Upper lobe of right lung (tissue), 1 donor: Measurements from ENCODE around the gene TNNT3. TPM values are rescaled to one million over a fixed set of nuclear protein-coding genes. Genes with fewer than 3 reads are reported as not detected.

Experiments used
- ATAC-seq: fragments of 200-7000 bp; cut with Tn5 transposase; one replicate; pipeline ENCODE4 v1.9.1; 2020; ENCODE audit warnings: mild to moderate bottlenecking, moderate library complexity
- DNase-seq: peaks from one replicate; pipeline ENCODE4 v3.0.0-alpha.2; 2020
- H3K27ac ChIP-seq: fragments of 200-600 bp; one replicate; pipeline ENCODE4 v1.8.0; 2022
- H3K27me3 ChIP-seq: fragments of 200-600 bp; one replicate; pipeline ENCODE4 v1.8.0; 2022; ENCODE audit warnings: mild to moderate bottlenecking
- H3K36me3 ChIP-seq: fragments of 200-600 bp; one replicate; pipeline ENCODE4 v1.8.0; 2022
- H3K4me1 ChIP-seq: fragments of 200-600 bp; one replicate; pipeline ENCODE4 v1.8.0; 2022
- H3K4me3 ChIP-seq: fragments of 200-600 bp; one replicate; pipeline ENCODE4 v1.8.0; 2022; ENCODE audit warnings: mild to moderate bottlenecking
- H3K9me3 ChIP-seq: fragments of 200-600 bp; one replicate; pipeline ENCODE4 v1.8.0; 2022
- intact Hi-C: fragments of 100-400 bp; cut with DNase I; formaldehyde crosslinking; loops from one replicate; pipeline ENCODE4 v1.11.0; 2022
- total RNA-seq: library from RNA; stranded (reverse); fragmentation: NEBNext Ultra II Directional; extraction: Animal tissue kit (Norgen Biotek cat#: 25700); gene quantifications from one replicate; pipeline ENCODE4 v1.2.1, GENCODE V29; 2021
- TF ChIP-seq, protein P1 (sequence below): fragments of 200-600 bp; IDR thresholded peaks from one replicate; pipeline ENCODE4 v1.8.0; 2022; ENCODE audit warnings: antibody characterized with exemption
- donor health status: DM: no; HTN: yes; CAD: no; lungs with severe emphysema.

The TNNT3 gene
- total RNA-seq, 1 donor from 2014 or later, result 0.43 TPM

DNA sequence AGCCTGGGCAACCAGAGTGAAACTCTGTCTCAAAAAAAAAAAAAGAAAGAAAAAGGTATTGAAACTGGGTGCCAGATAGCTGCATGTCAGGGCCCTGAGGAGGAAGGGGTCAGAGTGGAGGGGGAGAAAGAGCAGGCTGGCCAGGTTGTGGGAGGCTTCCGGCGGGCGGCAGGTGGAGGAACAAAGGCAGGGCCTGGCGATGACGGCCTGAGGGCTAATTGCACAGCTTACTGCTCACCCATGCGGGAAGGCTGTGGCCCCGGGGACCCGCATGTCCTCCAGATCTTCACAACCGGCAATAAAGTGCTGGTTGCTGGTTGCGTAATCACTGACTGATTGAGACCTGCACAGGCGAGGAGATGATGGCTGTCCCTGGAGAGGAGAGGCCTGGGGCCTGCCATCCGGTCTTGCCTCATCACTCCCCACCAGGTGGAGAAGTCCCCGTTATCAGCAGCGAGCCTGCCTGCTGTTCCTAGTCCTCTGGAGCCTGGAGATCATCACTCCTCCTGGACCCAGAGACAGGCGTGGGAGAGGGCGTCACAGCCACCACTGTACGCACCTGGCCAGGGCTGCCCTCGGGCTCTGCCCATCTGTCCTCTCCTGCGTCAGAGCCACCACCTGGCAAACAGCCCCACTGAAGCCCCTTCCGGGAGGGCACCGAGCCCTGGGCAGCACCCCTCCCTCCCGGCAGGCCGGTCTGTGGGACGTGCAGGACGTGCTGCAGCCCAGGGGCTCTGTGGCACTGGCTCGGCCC lies 59.4 kb downstream of the TNNT3 start:
- TF ChIP-seq, protein P1, sequence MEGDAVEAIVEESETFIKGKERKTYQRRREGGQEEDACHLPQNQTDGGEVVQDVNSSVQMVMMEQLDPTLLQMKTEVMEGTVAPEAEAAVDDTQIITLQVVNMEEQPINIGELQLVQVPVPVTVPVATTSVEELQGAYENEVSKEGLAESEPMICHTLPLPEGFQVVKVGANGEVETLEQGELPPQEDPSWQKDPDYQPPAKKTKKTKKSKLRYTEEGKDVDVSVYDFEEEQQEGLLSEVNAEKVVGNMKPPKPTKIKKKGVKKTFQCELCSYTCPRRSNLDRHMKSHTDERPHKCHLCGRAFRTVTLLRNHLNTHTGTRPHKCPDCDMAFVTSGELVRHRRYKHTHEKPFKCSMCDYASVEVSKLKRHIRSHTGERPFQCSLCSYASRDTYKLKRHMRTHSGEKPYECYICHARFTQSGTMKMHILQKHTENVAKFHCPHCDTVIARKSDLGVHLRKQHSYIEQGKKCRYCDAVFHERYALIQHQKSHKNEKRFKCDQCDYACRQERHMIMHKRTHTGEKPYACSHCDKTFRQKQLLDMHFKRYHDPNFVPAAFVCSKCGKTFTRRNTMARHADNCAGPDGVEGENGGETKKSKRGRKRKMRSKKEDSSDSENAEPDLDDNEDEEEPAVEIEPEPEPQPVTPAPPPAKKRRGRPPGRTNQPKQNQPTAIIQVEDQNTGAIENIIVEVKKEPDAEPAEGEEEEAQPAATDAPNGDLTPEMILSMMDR, result no peak
- Histone ChIP-seq H3K9me3 (no peaks in the 10 kb centered on the region), H3K27me3 (no peaks in the 10 kb centered on the region), H3K4me3 (no peak overlapping the region), H3K27ac (no peak overlapping the region), H3K36me3 (no peaks in the 10 kb centered on the region), H3K4me1 (no peaks in the 10 kb centered on the region)
- DNase-seq (peak; percentile 23), ATAC-seq (no peak)
- intact Hi-C loops, result no loop called here

DNA sequence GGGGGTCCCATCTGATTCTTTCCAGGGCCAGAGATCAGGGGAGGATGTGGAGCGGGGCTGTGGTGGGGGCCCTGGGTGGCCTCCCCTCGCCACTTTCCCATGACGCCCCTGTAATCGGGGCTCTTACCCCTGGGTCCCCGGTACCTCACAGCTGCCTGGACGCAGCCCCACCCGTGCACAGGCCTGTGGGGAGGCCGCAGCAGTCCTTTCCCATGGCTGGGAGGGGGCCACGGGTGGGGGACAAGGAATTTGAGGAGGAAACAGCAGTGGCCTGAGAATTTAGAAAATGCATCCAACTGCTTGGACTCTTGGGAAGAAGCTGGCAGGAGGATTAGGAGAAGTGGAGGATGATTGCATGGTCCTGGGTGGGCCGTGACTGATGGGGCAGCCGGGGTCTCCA lies 60.1 kb downstream of the TNNT3 start:
- ATAC-seq (no peak), DNase-seq (no peak)
- no peaks in the 10 kb centered on the region for H3K4me1 ChIP-seq
- TF ChIP-seq, protein P1, result no peak
- H3K27ac ChIP-seq, result no peak overlapping the region
- no peaks in the 10 kb centered on the region for H3K27me3 ChIP-seq
- H3K36me3 ChIP-seq, result no peaks in the 10 kb centered on the region
- no peak overlapping the region for H3K4me3 ChIP-seq
- intact Hi-C loops, result no loop called here
- no peaks in the 10 kb centered on the region for H3K9me3 ChIP-seq

DNA sequence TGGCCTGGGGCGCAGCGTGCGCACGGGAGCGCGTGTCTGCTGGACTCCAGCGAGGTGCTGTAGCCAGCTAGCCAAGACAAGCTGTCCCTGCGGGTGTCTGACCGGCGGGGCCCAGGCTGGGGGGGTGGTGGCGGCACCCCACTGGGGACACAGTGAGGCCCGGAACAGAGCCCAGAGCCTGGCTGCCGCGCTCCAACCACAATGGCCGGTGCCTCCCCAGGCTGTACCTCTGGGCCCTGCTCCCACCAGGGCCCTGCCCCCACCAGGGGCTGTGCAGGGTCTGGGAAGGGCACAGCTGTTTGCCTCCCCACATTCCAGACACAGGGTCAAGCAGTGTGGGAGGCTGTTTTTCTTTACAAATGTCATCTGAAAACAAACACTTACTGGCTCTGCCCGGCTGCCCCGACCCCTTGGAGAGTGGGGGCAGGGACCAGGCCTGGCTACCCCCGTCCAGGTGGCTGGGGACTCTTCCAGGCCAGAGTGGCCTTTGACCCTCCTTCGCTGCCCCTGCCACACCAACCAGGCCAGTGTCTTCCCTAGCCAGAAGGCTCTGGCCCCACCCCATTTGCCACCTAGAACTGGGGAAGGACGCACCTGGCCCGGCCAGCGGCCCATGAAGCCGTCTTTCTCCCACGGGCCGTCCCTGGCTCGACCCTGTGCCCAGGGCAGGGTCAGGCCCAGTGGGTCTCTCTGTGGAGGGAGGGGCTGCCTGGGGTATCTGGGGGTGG lies 63.5 kb downstream of the TNNT3 start:
- Histone ChIP-seq H3K4me1 (no peaks in the 10 kb centered on the region), H3K9me3 (no peaks in the 10 kb centered on the region), H3K36me3 (no peaks in the 10 kb centered on the region), H3K4me3 (no peak overlapping the region), H3K27ac (no peak overlapping the region), H3K27me3 (no peaks in the 10 kb centered on the region)
- DNase-seq (no peak), ATAC-seq (no peak)
- TF ChIP-seq, protein P1, result no peak
- intact Hi-C loops, result no loop called here

DNA sequence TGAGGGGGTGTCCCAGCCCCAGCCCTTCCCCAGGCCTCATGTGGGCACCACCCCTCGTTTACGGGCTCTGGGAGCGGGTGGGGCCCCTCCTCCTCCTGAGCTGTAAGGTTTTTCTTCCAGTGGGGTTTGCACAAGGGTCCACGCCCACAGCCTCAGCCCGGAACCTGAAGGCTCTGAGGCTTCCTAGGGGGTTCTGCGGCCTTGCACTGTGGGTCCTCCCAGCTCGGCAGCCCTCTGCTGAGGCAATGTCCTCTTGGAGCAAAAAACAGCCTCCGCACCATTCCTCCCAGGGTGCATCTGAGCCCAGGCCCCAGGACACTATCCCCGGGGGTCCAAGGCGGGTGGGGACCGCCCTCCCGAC lies 64.1 kb downstream of the TNNT3 start:
- intact Hi-C loops, result no loop called here
- no peak for DNase-seq
- no peak for ATAC-seq
- H3K27me3 ChIP-seq, result no peaks in the 10 kb centered on the region
- H3K27ac ChIP-seq, result no peak overlapping the region
- no peaks in the 10 kb centered on the region for H3K36me3 ChIP-seq
- no peaks in the 10 kb centered on the region for H3K4me1 ChIP-seq
- no peaks in the 10 kb centered on the region for H3K9me3 ChIP-seq
- H3K4me3 ChIP-seq, result no peak overlapping the region
- TF ChIP-seq, protein P1, result no peak

DNA sequence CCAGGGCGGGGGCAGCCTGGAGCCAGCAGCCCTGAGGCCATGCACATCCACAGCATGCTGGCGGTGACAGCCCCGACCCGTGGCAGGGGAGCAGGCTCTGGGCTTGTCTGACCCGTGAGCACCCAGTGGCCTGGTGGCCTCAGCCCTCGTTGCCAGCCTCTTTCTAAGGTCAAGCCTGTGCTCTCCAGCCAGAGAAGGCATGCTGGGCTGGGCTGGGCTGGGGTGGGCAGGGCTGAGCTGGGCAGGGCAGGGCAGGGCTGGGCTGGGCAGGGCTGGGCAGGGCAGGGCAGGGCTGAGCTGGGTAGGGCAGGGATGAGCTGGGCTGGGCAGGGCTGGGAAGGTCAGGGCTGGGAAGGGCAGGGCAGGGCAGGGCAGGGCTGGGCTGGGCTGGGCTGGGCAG lies 67.5 kb downstream of the TNNT3 start:
- Histone ChIP-seq H3K27me3 (no peaks in the 10 kb centered on the region), H3K27ac (no peak overlapping the region), H3K9me3 (no peaks in the 10 kb centered on the region), H3K36me3 (no peaks in the 10 kb centered on the region), H3K4me3 (no peak overlapping the region), H3K4me1 (no peaks in the 10 kb centered on the region)
- peak; percentile 12 for ATAC-seq
- intact Hi-C loops, result no loop called here
- TF ChIP-seq, protein P1, result no peak
- DNase-seq, result no peak
